CD4-positive, CD25-positive, alpha-beta regulatory T cell (primary cell): ENCODE measurements around the gene SYNC. TPM values are rescaled to one million over a fixed set of nuclear protein-coding genes. Genes with fewer than 3 reads are reported as not detected.

Experiments
- ATAC-seq, 2 donors: fragments of 150-1000 bp; cut with Tn5 transposase; one replicate each; pipeline ENCODE4 v1.10.0; 2021; ENCODE audit warnings: low read depth in 2 of 2, moderate number of reproducible peaks in 2 of 2, moderate library complexity in 1 of 2
- DNase-seq, 3 donors: peaks; one replicate each; pipeline versions ENCODE4 v3.0.0 to v3.0.0-alpha.2; 2012 to 2022; ENCODE audit warnings: mixed read lengths in 1 of 3
- H3K27ac ChIP-seq: one replicate; pipeline ENCODE4 v1.7.0; 2013; ENCODE audit warnings: mild to moderate bottlenecking, low read length; ENCODE audit not compliant: insufficient read depth, poor library complexity, severe bottlenecking
- H3K27me3 ChIP-seq: one replicate; pipeline ENCODE4 v1.7.0; 2013; ENCODE audit warnings: low read length; ENCODE audit not compliant: control insufficient read depth, insufficient read depth
- H3K36me3 ChIP-seq: one replicate; pipeline ENCODE4 v1.7.0; 2013; ENCODE audit warnings: mild to moderate bottlenecking, low read length, moderate library complexity; ENCODE audit not compliant: control insufficient read depth, insufficient read depth
- H3K4me1 ChIP-seq: 2 replicates; pipeline ENCODE4 v1.7.0; 2013; ENCODE audit warnings: mild to moderate bottlenecking, low read length; ENCODE audit not compliant: insufficient read depth, control insufficient read depth, poor library complexity, severe bottlenecking
- H3K4me3 ChIP-seq: one replicate; pipeline ENCODE4 v1.7.0; 2013; ENCODE audit warnings: low read depth, mild to moderate bottlenecking, low read length, moderate library complexity
- H3K9me3 ChIP-seq, 2 experiments: 1 replicate in 1 of 2; 2 replicates in 1 of 2; pipeline ENCODE4 v1.7.0; 2013; ENCODE audit warnings: low read length in 2 of 2, mild to moderate bottlenecking in 1 of 2, moderate library complexity in 1 of 2; ENCODE audit not compliant: control insufficient read depth in 2 of 2
- H3K27ac Mint-ChIP-seq, 3 donors: one replicate each; pipeline ENCODE4 v1.8.0; 2020 to 2022; ENCODE audit warnings: mild to moderate bottlenecking in 3 of 3, mixed read lengths in 3 of 3, moderate library complexity in 2 of 3
- H3K27me3 Mint-ChIP-seq: one replicate; pipeline ENCODE4 v1.8.0; 2022; ENCODE audit warnings: mild to moderate bottlenecking, mixed read lengths
- H3K36me3 Mint-ChIP-seq: one replicate; pipeline ENCODE4 v1.8.0; 2020; ENCODE audit warnings: mixed read lengths
- H3K4me1 Mint-ChIP-seq, 4 donors: one replicate each; pipeline ENCODE4 v1.8.0; 2020 to 2022; ENCODE audit warnings: mixed read lengths in 4 of 4, mild to moderate bottlenecking in 1 of 4
- H3K4me3 Mint-ChIP-seq, 4 donors: one replicate each; pipeline ENCODE4 v1.8.0; 2020 to 2022; ENCODE audit warnings: mild to moderate bottlenecking in 4 of 4, mixed read lengths in 4 of 4, moderate library complexity in 3 of 4
- H3K9me3 Mint-ChIP-seq, 7 donors: one replicate each; pipeline ENCODE4 v1.8.0; 2020 to 2022; ENCODE audit warnings: mixed read lengths in 7 of 7, mild to moderate bottlenecking in 3 of 7, moderate library complexity in 2 of 7
- polyA plus RNA-seq, 4 donors: library from polyadenylated mRNA; unstranded; fragments of 300-500 nt; fragmentation: Illumina TruSeq; gene quantifications; one replicate each; pipeline ENCODE4 v1.2.3, GENCODE V29; 2021
- total RNA-seq: library from RNA; stranded (reverse); gene quantifications from one replicate; pipeline ENCODE4 v1.2.3, GENCODE V29; 2022

SYNC gene
- total and polyA plus RNA-seq, 5 donors from 2014 or later: not detected

DNA sequence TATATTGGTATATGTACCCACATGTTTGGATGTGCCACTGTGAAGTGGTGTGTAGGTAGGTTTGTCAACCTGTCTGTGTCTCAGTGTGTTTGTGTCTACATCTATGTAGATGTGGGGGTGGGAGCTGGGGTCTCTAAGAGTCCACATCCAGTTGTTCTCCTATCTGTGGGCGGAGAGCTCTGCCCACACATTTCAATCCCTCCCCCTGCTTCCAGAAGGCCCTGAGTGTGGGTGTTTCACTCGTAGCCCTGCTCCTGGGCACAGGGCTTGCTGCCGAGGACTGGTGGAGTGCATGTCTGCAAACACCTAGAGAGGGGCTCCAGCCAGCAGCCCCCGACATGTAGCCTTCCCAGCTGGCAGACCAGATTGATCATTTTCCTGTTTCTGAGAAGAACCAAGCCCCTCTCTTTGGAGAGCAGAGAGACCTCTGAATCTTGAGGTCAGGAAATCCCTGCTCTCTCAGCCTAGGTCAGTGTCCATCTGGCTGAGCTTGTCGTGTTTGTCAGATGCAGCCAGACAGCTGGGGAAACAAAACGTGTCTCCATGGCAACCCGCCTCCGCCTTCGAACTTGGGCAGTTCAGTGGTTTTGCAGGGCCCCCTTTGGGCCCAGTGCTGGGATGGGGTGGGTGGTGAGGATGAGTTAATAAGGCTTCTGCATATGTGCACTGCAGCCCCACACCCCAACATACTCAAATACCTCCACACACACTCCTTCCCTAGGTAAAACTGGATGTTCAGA lies 31.2 kb upstream of the SYNC start:
- Mint-ChIP-seq H3K4me1 (peaks cover 0 to 6% (median 4%) of the 10 kb centered on the region in 4 donors), H3K4me3 (no peak overlapping the region), H3K9me3 (peaks cover 0 to 1% (median 0%) of the 10 kb centered on the region in 7 donors), H3K27me3 (peaks cover 27% of the 10 kb centered on the region), H3K27ac (no peak overlapping the region), H3K36me3 (no peaks in the 10 kb centered on the region)
- H3K27me3 ChIP-seq: no peaks in the 10 kb centered on the region
- no peaks in the 10 kb centered on the region for H3K9me3 ChIP-seq
- H3K4me3 ChIP-seq: no peak overlapping the region
- H3K36me3 ChIP-seq: no peaks in the 10 kb centered on the region
- no peaks in the 10 kb centered on the region for H3K4me1 ChIP-seq
- no peak overlapping the region for H3K27ac ChIP-seq
- ATAC-seq (no peak), DNase-seq (no peak)

DNA sequence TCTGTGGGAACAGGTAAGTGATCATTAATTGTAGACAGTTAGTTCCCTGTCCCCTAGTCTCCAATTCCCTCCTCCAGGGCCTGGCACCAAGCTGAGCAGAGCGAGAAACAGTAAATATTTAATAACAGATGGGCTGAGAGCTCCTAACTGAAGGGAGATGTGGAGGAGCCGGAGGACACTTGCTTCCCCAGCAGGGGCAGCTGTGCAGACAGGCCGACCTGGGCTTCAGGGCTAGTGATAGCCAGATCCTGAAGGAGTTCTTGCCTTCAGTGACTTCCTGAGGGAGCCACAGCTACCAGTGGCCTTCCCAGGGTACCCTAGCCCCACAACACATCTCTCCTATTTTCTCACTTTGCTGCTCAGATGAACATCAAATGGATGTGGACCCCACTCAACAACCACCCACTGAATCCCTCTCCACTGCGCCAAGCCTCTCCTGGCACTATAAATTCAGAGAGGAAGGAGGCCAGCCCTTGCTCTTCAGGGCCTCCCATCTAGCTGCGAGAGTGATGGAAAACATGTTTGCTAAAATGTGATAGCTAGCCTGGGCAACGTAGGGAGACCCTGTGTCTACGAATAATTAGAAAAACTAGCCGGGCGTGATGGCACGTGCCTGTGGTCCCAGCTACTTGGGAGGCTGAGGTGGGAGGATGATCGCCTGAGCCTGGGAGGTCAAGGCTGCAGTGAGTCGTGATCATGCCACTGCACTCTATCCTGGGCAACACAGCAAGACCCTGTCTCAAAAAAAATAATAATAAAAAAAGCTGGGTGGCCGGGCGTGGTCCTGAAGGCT lies 26.9 kb upstream of the SYNC start:
- Histone ChIP-seq H3K4me3 (no peak overlapping the region), H3K9me3 (no peaks in the 10 kb centered on the region), H3K4me1 (peaks cover 4% of the 10 kb centered on the region), H3K27ac (no peak overlapping the region), H3K36me3 (no peaks in the 10 kb centered on the region), H3K27me3 (no peaks in the 10 kb centered on the region)
- Mint-ChIP-seq H3K4me3 (no peak overlapping the region), H3K9me3 (peaks cover 0 to 1% (median 0%) of the 10 kb centered on the region in 7 donors), H3K27me3 (peaks cover 11% of the 10 kb centered on the region), H3K4me1 (peaks cover 0 to 14% (median 5%) of the 10 kb centered on the region in 4 donors), H3K27ac (no peak overlapping the region), H3K36me3 (no peaks in the 10 kb centered on the region)
- DNase-seq (no peak), ATAC-seq (no peak)

DNA sequence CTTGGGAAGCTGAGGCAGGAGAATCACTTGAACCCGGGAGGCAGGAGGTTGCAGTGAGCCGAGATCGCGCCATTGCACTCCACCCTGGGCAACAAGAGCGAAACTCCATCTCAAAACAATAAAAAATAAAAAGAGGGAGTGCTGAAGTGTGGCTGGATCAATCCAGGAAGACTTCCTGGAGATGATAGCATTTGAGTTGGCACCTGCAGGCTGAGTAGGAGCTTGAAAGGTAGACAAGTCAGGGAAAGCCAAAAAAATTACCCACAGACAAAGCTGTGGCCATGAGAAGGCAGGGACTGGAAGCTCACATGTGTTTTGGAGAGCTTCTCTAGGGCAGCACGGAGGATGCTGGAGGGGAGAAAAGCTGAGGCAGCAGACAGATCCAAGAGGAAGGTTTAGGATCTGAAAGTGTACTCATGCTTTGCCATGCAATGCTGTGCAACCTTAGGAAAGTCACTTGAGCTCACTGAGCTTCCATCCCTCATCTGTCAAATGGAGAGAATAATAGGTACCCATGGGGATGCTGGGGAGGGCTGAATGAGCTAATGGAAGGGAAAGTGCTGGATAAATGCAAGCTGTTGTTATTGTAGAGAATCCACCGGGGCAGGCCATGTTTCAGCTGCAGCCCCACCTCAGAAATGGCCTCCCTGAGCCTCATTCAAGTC lies 26.0 kb upstream of the SYNC start:
- no peaks in the 10 kb centered on the region for H3K36me3 ChIP-seq
- ATAC-seq: no peak
- peaks cover 0 to 14% (median 5%) of the 10 kb centered on the region in 4 donors for H3K4me1 Mint-ChIP-seq
- no peak overlapping the region for H3K4me3 Mint-ChIP-seq
- no peaks in the 10 kb centered on the region for H3K27me3 ChIP-seq
- H3K27ac Mint-ChIP-seq: no peak overlapping the region
- H3K27ac ChIP-seq: no peak overlapping the region
- peaks cover 0 to 1% (median 0%) of the 10 kb centered on the region in 7 donors for H3K9me3 Mint-ChIP-seq
- H3K27me3 Mint-ChIP-seq: peaks cover 15% of the 10 kb centered on the region
- H3K4me3 ChIP-seq: no peak overlapping the region
- DNase-seq: no peak
- no peaks in the 10 kb centered on the region for H3K36me3 Mint-ChIP-seq
- no peaks in the 10 kb centered on the region for H3K9me3 ChIP-seq
- peaks cover 4% of the 10 kb centered on the region for H3K4me1 ChIP-seq

GRCh38 chr1:32727876-32728275 lies 25.3 kb upstream of the SYNC start:
- peaks cover 0 to 1% (median 0%) of the 10 kb centered on the region in 7 donors for H3K9me3 Mint-ChIP-seq
- H3K27ac Mint-ChIP-seq: no peak overlapping the region
- H3K4me3 ChIP-seq: no peak overlapping the region
- peaks cover 14% of the 10 kb centered on the region for H3K27me3 Mint-ChIP-seq
- no peak for ATAC-seq
- H3K4me3 Mint-ChIP-seq: no peak overlapping the region
- no peaks in the 10 kb centered on the region for H3K36me3 ChIP-seq
- H3K27me3 ChIP-seq: no peaks in the 10 kb centered on the region
- no peak overlapping the region for H3K27ac ChIP-seq
- DNase-seq: no peak
- H3K36me3 Mint-ChIP-seq: no peaks in the 10 kb centered on the region
- peaks cover 4% of the 10 kb centered on the region for H3K4me1 ChIP-seq
- H3K4me1 Mint-ChIP-seq: peaks cover 0 to 14% (median 5%) of the 10 kb centered on the region in 4 donors
- H3K9me3 ChIP-seq: no peaks in the 10 kb centered on the region

- Mint-ChIP-seq H3K36me3 (no peaks in the 10 kb centered on the region), H3K27me3 (peaks cover 14% of the 10 kb centered on the region), H3K4me1 (peaks cover 0 to 9% (median 1%) of the 10 kb centered on the region in 4 donors), H3K27ac (no peak overlapping the region), H3K9me3 (peaks cover 0 to 1% (median 0%) of the 10 kb centered on the region in 7 donors), H3K4me3 (no peak overlapping the region)
- DNase-seq (no peak), ATAC-seq (no peak)
- Histone ChIP-seq H3K27ac (no peak overlapping the region), H3K9me3 (no peaks in the 10 kb centered on the region), H3K27me3 (no peaks in the 10 kb centered on the region), H3K4me1 (peaks cover 4% of the 10 kb centered on the region), H3K36me3 (no peaks in the 10 kb centered on the region), H3K4me3 (no peak overlapping the region)
Observed at GRCh38 chr1:32725615-32725982, 23.0 kb upstream of the SYNC start.

GRCh38 chr1:32724678-32725614 lies 22.4 kb upstream of the SYNC start:
- peaks cover 0 to 1% (median 0%) of the 10 kb centered on the region in 7 donors for H3K9me3 Mint-ChIP-seq
- H3K4me1 ChIP-seq: peaks cover 4% of the 10 kb centered on the region
- H3K27me3 ChIP-seq: no peaks in the 10 kb centered on the region
- DNase-seq: peak in 1 of 3 donors; percentile 71
- no peak for ATAC-seq
- H3K27ac ChIP-seq: no peak overlapping the region
- peaks cover 19% of the 10 kb centered on the region for H3K27me3 Mint-ChIP-seq
- no peaks in the 10 kb centered on the region for H3K36me3 Mint-ChIP-seq
- no peaks in the 10 kb centered on the region for H3K9me3 ChIP-seq
- H3K4me3 ChIP-seq: no peak overlapping the region
- H3K27ac Mint-ChIP-seq: no peak overlapping the region
- H3K4me1 Mint-ChIP-seq: peaks cover 0 to 9% (median 1%) of the 10 kb centered on the region in 4 donors
- H3K36me3 ChIP-seq: no peaks in the 10 kb centered on the region
- H3K4me3 Mint-ChIP-seq: no peak overlapping the region

DNA sequence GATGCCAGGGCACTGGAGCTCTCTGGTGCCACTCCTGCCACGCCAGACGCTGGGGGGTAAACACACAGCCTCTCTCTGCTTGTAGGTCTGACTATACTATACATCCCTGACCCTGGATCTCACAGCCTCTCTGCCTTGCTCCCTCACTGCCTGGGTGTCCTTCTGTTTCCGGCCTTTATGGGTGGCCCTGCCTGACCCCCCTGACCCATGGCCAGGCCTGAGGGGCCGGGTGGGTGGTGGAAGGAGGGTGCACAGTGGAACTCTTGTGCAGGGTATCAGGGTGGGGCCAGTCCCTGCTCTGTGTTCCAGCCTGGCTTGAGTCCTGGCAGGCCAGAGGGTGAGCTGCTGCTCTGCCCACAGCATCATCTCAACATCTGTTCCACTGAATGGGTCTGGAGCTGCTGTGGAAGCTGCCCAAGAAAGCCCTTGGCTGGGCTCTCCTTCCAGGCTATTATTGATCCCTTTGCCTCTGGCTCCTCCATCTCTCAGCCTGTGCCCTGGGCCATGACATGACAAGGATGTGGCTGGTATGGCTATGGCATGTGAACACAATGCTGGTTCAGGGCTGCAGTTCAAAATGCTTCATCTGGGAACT lies 17.2 kb upstream of the SYNC start:
- Mint-ChIP-seq H3K4me3 (no peak overlapping the region), H3K9me3 (no peaks in the 10 kb centered on the region), H3K27me3 (peaks cover 21% of the 10 kb centered on the region), H3K27ac (no peak overlapping the region), H3K36me3 (no peaks in the 10 kb centered on the region), H3K4me1 (peaks cover 0 to 10% (median 5%) of the 10 kb centered on the region in 4 donors)
- no peak for ATAC-seq
- H3K27me3 ChIP-seq: no peaks in the 10 kb centered on the region
- H3K4me3 ChIP-seq: no peak overlapping the region
- no peaks in the 10 kb centered on the region for H3K4me1 ChIP-seq
- H3K27ac ChIP-seq: no peak overlapping the region
- no peak for DNase-seq
- no peaks in the 10 kb centered on the region for H3K9me3 ChIP-seq
- H3K36me3 ChIP-seq: no peaks in the 10 kb centered on the region
